ENCODE data around the gene PATJ. TPM values are rescaled to one million over a fixed set of nuclear protein-coding genes. Genes with fewer than 3 reads are reported as not detected.

The PATJ gene
- polyA plus RNA-seq, 1 donor from 2014 or later, result 7.8 TPM

DNA sequence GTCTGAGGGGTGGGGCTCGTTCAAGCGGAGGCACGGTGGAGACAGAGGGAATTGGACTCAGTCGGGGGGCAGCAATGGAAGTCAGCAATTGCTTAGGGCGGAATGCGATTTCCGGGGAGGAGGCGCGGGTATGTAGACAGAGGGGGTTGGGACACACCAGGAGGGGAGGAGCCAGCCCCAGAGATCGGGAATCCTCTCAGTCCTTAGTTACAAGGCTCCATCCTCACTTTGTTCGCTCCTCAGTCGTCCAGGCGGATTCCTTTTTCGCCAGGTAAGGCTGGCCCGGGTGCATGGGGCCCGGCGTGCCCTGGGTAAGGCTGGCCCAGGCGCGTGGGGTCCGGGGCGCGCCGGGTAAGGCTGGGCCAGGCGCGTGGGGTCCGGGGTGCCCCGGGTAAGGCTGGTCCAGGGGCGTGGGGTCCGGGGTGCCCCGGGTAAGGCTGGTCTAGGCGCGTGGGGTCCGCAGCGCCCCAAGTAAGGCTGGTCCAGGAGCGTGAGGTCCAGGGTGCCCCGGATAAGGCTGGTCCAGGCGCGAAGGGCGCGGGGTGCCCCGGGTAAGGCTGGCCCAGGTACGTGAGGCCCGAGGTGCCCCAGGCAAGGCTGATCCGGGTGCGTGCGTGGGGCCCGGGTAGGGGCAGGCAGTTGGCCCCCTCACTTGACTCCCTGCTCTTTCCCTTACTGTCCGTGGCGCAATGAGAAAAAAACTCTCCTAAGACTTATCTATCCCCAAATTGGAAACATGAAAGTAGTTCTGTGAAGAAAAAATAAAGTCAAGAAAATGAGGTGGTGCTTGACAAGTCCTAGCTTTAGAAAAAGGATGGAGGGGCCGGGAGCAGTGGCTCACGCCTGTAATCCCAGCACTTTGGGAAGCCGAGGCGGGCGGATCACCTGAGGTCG is 452.6 kb downstream of the PATJ start, which contains the start of gene L1TD1:
TSS of gene L1TD1 (plus strand) at position 199 of the 894 bp plus-strand sequence. CDS start 11,780 bp downstream, outside the sequence.
- Histone ChIP-seq H3K36me3 (ENCODE audit: insufficient read depth, low read length) (no peaks in the 10 kb centered on the region), H3K4me3 (ENCODE audit: low read length) (no peak within 1 kb of the TSS), H3K9me3 (ENCODE audit: low read length) (peaks cover 7% of the 10 kb centered on the region), H3K9ac (ENCODE audit: low read length) (no peak within 1 kb of the TSS), H3K27me3 (ENCODE audit: insufficient read depth, low read depth, low read length) (peaks cover 20% of the 10 kb centered on the region), H2AFZ (ENCODE audit: low read depth, low read length) (no peak within 1 kb of the TSS), H3F3A (ENCODE audit: insufficient read depth, low read length, poor library complexity, severe bottlenecking) (no peaks in the 10 kb centered on the region), H4K20me1 (ENCODE audit: insufficient read depth) (no peaks in the 10 kb centered on the region), H3K9me2 (ENCODE audit: insufficient read depth, low read length) (no peaks in the 10 kb centered on the region), H3K27ac (ENCODE audit: low read length) (no peak within 1 kb of the TSS), H3K4me2 (ENCODE audit: low read length) (no peak within 1 kb of the TSS), H3K79me2 (replicated peaks; ENCODE audit: insufficient read depth, low read length) (no peaks in the 10 kb centered on the region)
- TF ChIP-seq MXI1 (conservative IDR thresholded peaks at IDR 0.05; ENCODE audit: poor library complexity, severe bottlenecking) (no peak), SMC3 (conservative IDR thresholded peaks at IDR 0.05; ENCODE audit: poor library complexity) (no peak), POLR2AphosphoS5 (IDR thresholded peaks at IDR 0.05) (no peak), TAF1 (IDR thresholded peaks at IDR 0.05; ENCODE audit: low read depth) (no peak), RAD21 (conservative IDR thresholded peaks at IDR 0.05) (no peak), EP300 (conservative IDR thresholded peaks at IDR 0.05; ENCODE audit: poor library complexity, severe bottlenecking) (no peak), EZH2 (IDR thresholded peaks at IDR 0.05; ENCODE audit: borderline replicate concordance, insufficient read depth, low read length, poor library complexity, severe bottlenecking) (no peak)
- TF ChIP-seq, protein P1, sequence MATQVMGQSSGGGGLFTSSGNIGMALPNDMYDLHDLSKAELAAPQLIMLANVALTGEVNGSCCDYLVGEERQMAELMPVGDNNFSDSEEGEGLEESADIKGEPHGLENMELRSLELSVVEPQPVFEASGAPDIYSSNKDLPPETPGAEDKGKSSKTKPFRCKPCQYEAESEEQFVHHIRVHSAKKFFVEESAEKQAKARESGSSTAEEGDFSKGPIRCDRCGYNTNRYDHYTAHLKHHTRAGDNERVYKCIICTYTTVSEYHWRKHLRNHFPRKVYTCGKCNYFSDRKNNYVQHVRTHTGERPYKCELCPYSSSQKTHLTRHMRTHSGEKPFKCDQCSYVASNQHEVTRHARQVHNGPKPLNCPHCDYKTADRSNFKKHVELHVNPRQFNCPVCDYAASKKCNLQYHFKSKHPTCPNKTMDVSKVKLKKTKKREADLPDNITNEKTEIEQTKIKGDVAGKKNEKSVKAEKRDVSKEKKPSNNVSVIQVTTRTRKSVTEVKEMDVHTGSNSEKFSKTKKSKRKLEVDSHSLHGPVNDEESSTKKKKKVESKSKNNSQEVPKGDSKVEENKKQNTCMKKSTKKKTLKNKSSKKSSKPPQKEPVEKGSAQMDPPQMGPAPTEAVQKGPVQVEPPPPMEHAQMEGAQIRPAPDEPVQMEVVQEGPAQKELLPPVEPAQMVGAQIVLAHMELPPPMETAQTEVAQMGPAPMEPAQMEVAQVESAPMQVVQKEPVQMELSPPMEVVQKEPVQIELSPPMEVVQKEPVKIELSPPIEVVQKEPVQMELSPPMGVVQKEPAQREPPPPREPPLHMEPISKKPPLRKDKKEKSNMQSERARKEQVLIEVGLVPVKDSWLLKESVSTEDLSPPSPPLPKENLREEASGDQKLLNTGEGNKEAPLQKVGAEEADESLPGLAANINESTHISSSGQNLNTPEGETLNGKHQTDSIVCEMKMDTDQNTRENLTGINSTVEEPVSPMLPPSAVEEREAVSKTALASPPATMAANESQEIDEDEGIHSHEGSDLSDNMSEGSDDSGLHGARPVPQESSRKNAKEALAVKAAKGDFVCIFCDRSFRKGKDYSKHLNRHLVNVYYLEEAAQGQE (IDR thresholded peaks at IDR 0.05; ENCODE audit: borderline replicate concordance), result no peak
- TF ChIP-seq, protein P2, sequence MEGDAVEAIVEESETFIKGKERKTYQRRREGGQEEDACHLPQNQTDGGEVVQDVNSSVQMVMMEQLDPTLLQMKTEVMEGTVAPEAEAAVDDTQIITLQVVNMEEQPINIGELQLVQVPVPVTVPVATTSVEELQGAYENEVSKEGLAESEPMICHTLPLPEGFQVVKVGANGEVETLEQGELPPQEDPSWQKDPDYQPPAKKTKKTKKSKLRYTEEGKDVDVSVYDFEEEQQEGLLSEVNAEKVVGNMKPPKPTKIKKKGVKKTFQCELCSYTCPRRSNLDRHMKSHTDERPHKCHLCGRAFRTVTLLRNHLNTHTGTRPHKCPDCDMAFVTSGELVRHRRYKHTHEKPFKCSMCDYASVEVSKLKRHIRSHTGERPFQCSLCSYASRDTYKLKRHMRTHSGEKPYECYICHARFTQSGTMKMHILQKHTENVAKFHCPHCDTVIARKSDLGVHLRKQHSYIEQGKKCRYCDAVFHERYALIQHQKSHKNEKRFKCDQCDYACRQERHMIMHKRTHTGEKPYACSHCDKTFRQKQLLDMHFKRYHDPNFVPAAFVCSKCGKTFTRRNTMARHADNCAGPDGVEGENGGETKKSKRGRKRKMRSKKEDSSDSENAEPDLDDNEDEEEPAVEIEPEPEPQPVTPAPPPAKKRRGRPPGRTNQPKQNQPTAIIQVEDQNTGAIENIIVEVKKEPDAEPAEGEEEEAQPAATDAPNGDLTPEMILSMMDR (IDR thresholded peaks at IDR 0.05; ENCODE audit: poor library complexity, severe bottlenecking), result no peak

DNA sequence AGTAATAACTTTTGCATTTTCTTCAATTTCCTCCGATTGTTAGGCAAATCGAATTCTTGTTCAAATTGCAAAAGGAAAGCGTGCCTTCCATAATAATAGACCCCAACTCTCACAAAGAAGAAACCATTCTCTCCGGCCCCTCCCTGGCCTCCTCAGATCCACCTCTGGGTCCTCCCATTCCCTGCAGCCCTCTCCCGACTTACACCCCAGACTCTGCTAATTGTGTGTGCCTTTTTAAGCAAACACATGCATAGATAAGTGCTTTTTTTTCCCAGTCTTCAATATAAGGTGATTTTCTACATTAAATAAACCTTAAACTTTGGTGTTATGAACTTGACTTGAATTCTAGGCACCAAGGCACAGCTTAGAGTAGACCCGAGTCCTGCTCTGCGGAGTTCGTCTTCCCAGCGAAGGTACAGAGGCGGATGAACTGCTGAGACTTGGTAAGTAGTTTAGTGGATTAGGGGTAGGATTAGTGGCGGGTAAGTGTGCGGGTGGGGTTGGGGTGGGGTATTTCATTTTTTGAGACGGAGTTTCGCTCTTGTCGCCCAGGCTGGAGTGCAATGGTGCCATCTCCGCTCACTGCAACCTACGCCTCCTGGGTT is 453.9 kb downstream of the PATJ start:
- Histone ChIP-seq H3F3A (ENCODE audit: insufficient read depth, low read length, poor library complexity, severe bottlenecking) (no peaks in the 10 kb centered on the region), H3K36me3 (ENCODE audit: insufficient read depth, low read length) (no peaks in the 10 kb centered on the region), H3K9me3 (ENCODE audit: low read length) (peaks cover 7% of the 10 kb centered on the region), H3K79me2 (replicated peaks; ENCODE audit: insufficient read depth, low read length) (no peaks in the 10 kb centered on the region), H3K9me2 (ENCODE audit: insufficient read depth, low read length) (no peaks in the 10 kb centered on the region), H3K27me3 (ENCODE audit: insufficient read depth, low read depth, low read length) (peaks cover 20% of the 10 kb centered on the region), H2AFZ (ENCODE audit: low read depth, low read length) (no peak overlapping the region), H3K27ac (ENCODE audit: low read length) (no peak overlapping the region), H3K9ac (ENCODE audit: low read length) (no peak overlapping the region), H4K20me1 (ENCODE audit: insufficient read depth) (no peaks in the 10 kb centered on the region), H3K4me3 (ENCODE audit: low read length) (no peak overlapping the region), H3K4me2 (ENCODE audit: low read length) (no peak overlapping the region)
- TF ChIP-seq EP300 (conservative IDR thresholded peaks at IDR 0.05; ENCODE audit: poor library complexity, severe bottlenecking), result no peak
- TF ChIP-seq RAD21 (conservative IDR thresholded peaks at IDR 0.05), result no peak
- no peak for TF ChIP-seq EZH2 (IDR thresholded peaks at IDR 0.05; ENCODE audit: borderline replicate concordance, insufficient read depth, low read length, poor library complexity, severe bottlenecking)
- no peak for TF ChIP-seq POLR2AphosphoS5 (IDR thresholded peaks at IDR 0.05)
- TF ChIP-seq, protein P1 (IDR thresholded peaks at IDR 0.05; ENCODE audit: borderline replicate concordance), result no peak
- TF ChIP-seq, protein P2 (IDR thresholded peaks at IDR 0.05; ENCODE audit: poor library complexity, severe bottlenecking), result no peak
- no peak for TF ChIP-seq SMC3 (conservative IDR thresholded peaks at IDR 0.05; ENCODE audit: poor library complexity)
- no peak for TF ChIP-seq TAF1 (IDR thresholded peaks at IDR 0.05; ENCODE audit: low read depth)
- TF ChIP-seq MXI1 (conservative IDR thresholded peaks at IDR 0.05; ENCODE audit: poor library complexity, severe bottlenecking), result no peak

All from neural cell (in vitro differentiated cells).